Effector memory CD4-positive, alpha-beta T cell (primary cell): Measurements from ENCODE around the gene RNF135.
"Not testable (repeated sequence)": the region's sequence is repeated elsewhere in the genome, so short reads cannot be mapped to it uniquely, and the experiment has no call there.

ENCODE experiments used
- DNase-seq, 3 donors: peaks; one replicate each; pipeline ENCODE4 v3.0.0-alpha.2; 2020
- H3K27ac ChIP-seq: 2 replicates; pipeline ENCODE4 v1.7.0; 2013; ENCODE audit warnings: mild to moderate bottlenecking, low read length, moderate library complexity; ENCODE audit not compliant: insufficient read depth, poor library complexity, severe bottlenecking
- H3K27me3 ChIP-seq: replicated peaks from 2 replicates; pipeline ENCODE4 v1.7.0; 2013; ENCODE audit warnings: mild to moderate bottlenecking, low read length; ENCODE audit not compliant: insufficient read depth, control insufficient read depth, poor library complexity, severe bottlenecking
- H3K36me3 ChIP-seq: 2 replicates; pipeline ENCODE4 v1.7.0; 2013; ENCODE audit warnings: mild to moderate bottlenecking, low read length, moderate library complexity; ENCODE audit not compliant: control insufficient read depth, insufficient read depth
- H3K4me1 ChIP-seq: 2 replicates; pipeline ENCODE4 v1.7.0; 2013; ENCODE audit warnings: low read length, mild to moderate bottlenecking; ENCODE audit not compliant: control insufficient read depth, insufficient read depth, poor library complexity, severe bottlenecking
- H3K4me3 ChIP-seq: 2 replicates; pipeline ENCODE4 v1.7.0; 2013; ENCODE audit warnings: low read length, low read depth, mild to moderate bottlenecking; ENCODE audit not compliant: insufficient read depth, poor library complexity, severe bottlenecking
- H3K9me3 ChIP-seq: 2 replicates; pipeline ENCODE4 v1.7.0; 2013; ENCODE audit warnings: mild to moderate bottlenecking, low read length, moderate library complexity; ENCODE audit not compliant: control insufficient read depth

RNF135 gene

DNA sequence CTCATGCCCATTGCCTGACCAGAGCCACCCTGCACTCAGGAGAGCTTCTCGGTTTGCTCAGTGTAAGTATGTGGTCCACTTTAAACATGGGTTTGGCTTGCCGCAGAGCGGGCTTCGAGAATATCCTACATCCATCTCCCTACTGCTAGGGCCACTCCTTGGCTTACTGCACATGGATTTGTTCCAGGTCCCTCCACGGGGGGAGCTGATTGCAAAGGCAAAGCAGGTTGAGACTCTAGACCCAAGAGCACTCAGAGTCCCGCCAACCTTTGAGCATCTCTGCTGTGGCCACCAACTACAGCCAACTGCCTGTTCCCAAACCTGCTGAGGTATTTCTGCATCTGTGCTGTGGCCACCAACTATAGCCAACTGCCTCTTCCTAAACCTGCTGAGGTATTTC is 26.4 kb downstream of the RNF135 start:
- H3K36me3 ChIP-seq: peaks cover 13% of the 10 kb centered on the region
- H3K4me3 ChIP-seq: no peak overlapping the region
- H3K27me3 ChIP-seq: no peaks in the 10 kb centered on the region
- H3K27ac ChIP-seq: no peak overlapping the region
- H3K9me3 ChIP-seq: no peaks in the 10 kb centered on the region
- DNase-seq: no peak
- no peaks in the 10 kb centered on the region for H3K4me1 ChIP-seq

- Histone ChIP-seq H3K27me3 (no peaks in the 10 kb centered on the region), H3K4me1 (no peaks in the 10 kb centered on the region), H3K4me3 (no peak overlapping the region), H3K36me3 (peaks cover 13% of the 10 kb centered on the region), H3K27ac (no peak overlapping the region), H3K9me3 (no peaks in the 10 kb centered on the region)
- DNase-seq: no peak
These were observed 27.0 kb downstream of the RNF135 start for GRCh38 chr17:30997842-30998241.

- DNase-seq: no peak
- no peaks in the 10 kb centered on the region for H3K4me1 ChIP-seq
- no peaks in the 10 kb centered on the region for H3K9me3 ChIP-seq
- no peaks in the 10 kb centered on the region for H3K27me3 ChIP-seq
- H3K27ac ChIP-seq: no peak overlapping the region
- no peak overlapping the region for H3K4me3 ChIP-seq
- peaks cover 13% of the 10 kb centered on the region for H3K36me3 ChIP-seq
These were observed 31.2 kb downstream of the RNF135 start for GRCh38 chr17:31002047-31002446.

- Histone ChIP-seq H3K9me3 (no peaks in the 10 kb centered on the region), H3K27me3 (no peaks in the 10 kb centered on the region), H3K27ac (no peak overlapping the region), H3K4me1 (peaks cover 3% of the 10 kb centered on the region), H3K36me3 (peaks cover 4% of the 10 kb centered on the region), H3K4me3 (no peak overlapping the region)
- no peak for DNase-seq
These were observed 32.5 kb downstream of the RNF135 start for GRCh38 chr17:31003225-31003866.

DNA sequence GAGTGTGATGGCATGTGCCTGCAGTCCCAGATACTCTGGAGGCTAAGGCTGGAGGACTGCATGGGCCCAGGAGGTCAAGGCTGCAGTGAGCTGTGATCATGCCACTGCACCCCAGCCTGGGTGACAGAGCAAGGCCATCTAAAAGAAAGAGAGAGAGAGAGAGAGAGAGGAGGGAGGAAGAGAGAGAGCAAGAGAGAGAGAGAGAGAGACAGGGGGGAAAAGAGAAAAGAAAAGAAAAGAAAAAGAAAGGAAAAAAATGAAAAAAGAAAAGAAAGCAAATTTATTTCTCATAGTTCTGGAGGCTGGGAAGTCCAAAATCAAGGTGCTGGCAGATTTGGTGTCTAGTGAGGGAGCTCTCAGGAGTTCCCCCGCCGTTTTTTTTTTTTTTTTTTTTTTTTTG is 33.3 kb downstream of the RNF135 start:
- no peaks in the 10 kb centered on the region for H3K36me3 ChIP-seq

DNA sequence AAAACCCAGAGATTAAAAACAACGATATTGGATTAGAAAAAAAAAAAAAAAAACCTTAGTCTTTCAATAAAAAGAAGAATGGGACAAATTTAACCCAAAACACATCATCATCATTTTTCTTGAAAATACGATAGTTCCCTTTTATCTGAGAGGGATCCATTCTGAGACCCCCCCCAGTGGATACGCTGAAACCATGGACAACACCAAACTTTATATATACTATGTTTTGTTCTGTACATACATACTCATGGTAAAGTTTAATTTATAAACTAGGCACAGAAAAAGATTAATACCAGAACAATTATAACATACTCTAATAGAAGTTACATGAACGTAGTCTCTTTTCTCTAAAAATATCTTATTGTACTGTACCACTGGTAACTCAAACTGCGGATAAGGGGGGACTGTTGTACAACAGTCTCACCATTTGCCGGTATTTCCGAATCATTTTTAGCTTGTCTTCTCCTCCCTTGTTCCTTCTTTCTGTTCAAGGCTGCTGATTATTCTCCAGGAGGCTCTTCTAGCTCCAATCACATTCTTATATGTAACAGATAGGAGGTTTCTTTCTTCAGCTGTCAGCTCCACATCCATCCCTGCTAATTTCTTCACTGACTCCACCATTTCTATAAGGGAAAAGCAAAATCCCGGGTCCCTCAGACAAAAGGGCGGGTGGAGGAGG is 37.0 kb downstream of the RNF135 start:
- H3K27ac ChIP-seq: peak overlapping the region; percentile 56
- peak overlapping the region; percentile 78 for H3K4me3 ChIP-seq
- peaks cover 3% of the 10 kb centered on the region for H3K4me1 ChIP-seq
- H3K36me3 ChIP-seq: no peaks in the 10 kb centered on the region
- no peaks in the 10 kb centered on the region for H3K27me3 ChIP-seq
- no peaks in the 10 kb centered on the region for H3K9me3 ChIP-seq
- no peak for DNase-seq

More for the DNA sequence above, 33.3 kb downstream of the RNF135 start:
- no peaks in the 10 kb centered on the region for H3K27me3 ChIP-seq
- peaks cover 3% of the 10 kb centered on the region for H3K4me1 ChIP-seq
- H3K4me3 ChIP-seq: no peak overlapping the region
- no peak overlapping the region for H3K27ac ChIP-seq
- no peaks in the 10 kb centered on the region for H3K9me3 ChIP-seq
- no peak for DNase-seq

DNA sequence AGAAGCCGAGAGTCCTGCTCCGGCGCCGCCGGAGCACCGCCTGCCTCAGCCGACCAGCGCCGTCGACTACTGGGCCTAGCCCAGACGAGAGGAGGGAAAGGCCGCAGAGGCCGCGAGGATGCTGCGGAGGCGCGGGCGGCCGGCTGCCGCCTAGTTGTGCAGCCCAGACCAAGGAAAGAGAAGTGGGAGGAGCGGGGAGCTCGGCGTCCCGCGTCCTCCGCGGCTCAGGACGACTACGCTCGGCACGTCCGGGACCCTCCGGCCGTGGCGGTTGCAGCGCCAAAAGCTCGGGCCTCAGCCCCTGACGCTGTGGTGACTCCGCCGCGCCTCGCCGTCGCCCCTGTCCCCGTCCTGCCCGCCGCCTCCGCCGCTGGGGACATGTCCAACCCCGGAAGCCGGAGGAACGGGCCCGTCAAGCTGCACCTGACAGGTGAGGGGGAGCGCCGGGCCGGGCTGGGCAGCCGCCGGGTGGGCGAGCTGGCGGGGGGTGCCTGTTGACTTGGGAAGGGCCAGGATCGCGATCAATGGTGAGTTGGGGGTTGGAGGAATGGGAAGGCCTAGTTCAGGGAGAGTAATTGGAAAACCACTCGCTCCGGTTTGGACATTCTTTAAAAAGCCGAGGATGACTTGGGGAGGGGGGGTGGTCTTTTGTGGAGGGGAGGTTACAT is 37.7 kb downstream of the RNF135 start:
- peaks cover 3% of the 10 kb centered on the region for H3K4me1 ChIP-seq
- H3K27ac ChIP-seq: peak overlapping the region; percentile 56
- DNase-seq: peak; percentile 21 to 47 (median 22)
- H3K27me3 ChIP-seq: no peaks in the 10 kb centered on the region
- peak overlapping the region; percentile 78 for H3K4me3 ChIP-seq
- H3K9me3 ChIP-seq: no peaks in the 10 kb centered on the region
- H3K36me3 ChIP-seq: no peaks in the 10 kb centered on the region

- not testable (repeated sequence) for H3K36me3 ChIP-seq, H3K27me3 ChIP-seq, H3K9me3 ChIP-seq, H3K4me1 ChIP-seq, DNase-seq
- Histone ChIP-seq H3K4me3 (peak overlapping the region; percentile 78), H3K27ac (peak overlapping the region; percentile 56)
These were observed 38.3 kb downstream of the RNF135 start for GRCh38 chr17:31009042-31009702.

DNA sequence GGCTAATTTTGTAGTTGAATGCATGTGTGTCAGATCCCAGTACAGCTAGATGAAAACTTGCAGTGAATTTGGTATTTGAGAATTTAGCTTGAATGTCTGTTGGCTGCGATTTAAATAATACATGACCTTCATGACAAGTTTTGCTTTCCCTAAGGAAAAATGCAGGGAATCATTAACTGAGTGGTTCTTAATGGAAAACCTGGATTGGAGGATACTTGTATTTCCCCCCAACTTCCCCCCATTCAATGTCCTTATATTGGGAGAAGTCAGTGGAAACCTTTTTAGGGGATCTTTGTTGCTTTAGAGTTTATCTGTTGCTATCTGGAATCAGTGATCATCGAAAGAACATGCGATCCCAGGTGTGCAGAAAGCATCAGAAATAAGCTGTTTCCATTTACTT is 39.2 kb downstream of the RNF135 start:
- DNase-seq, H3K36me3 ChIP-seq, H3K27me3 ChIP-seq, H3K4me3 ChIP-seq, H3K9me3 ChIP-seq, H3K4me1 ChIP-seq, H3K27ac ChIP-seq: not testable (repeated sequence)

DNA sequence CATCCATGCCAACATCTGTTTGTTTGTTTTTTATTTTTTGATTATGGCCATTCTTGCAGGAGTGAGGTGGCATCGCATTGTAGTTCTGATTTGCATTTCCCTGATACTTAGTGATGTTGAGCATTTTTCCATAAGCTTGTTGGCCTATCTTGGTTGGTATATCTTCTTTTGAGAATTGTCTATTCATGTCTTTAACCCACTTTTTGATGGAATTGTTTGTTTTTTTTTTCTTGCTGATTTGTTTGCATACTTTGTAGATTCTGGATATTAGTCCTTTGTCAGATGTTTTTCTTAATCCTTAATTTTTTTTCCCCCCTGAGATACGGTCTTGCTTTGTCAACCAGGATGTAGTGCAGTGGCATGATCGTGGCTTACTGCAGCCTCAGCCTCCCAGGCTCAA is 43.0 kb downstream of the RNF135 start:
- H3K4me1 ChIP-seq: no peaks in the 10 kb centered on the region
- H3K4me3 ChIP-seq: no peak overlapping the region
- no peak overlapping the region for H3K27ac ChIP-seq
- no peaks in the 10 kb centered on the region for H3K27me3 ChIP-seq
- no peak for DNase-seq
- H3K9me3 ChIP-seq: no peaks in the 10 kb centered on the region
- no peaks in the 10 kb centered on the region for H3K36me3 ChIP-seq
